RPMI8226 (cell line): ENCODE data around the gene CRHR1.
"Not testable (repeated sequence)": the region's sequence is repeated elsewhere in the genome, so short reads cannot be mapped to it uniquely, and the experiment has no call there.

Experiments
- DNase-seq: peaks from one replicate; pipeline ENCODE4 v3.0.0-alpha.2; 2015

The CRHR1 gene

GRCh38 chr17:45784293-45784740 is at the start of gene CRHR1:
CRHR1 (plus strand) TSS chr17:45784320; CDS start chr17:45784545, 225 bp downstream.
- no peak for DNase-seq

GRCh38 chr17:45734598-45734997 is 49.5 kb upstream of the CRHR1 start:
- DNase-seq = no peak

GRCh38 chr17:45735488-45735887 is 48.6 kb upstream of the CRHR1 start:
- no peak for DNase-seq

- DNase-seq = no peak
Measured at GRCh38 chr17:45739786-45740185, 44.3 kb upstream of the CRHR1 start.

GRCh38 chr17:45740553-45741330 is 43.4 kb upstream of the CRHR1 start:
- DNase-seq = peak; percentile 44

GRCh38 chr17:45742251-45742650 is 41.9 kb upstream of the CRHR1 start:
- no peak for DNase-seq

GRCh38 chr17:45743626-45744326 is 40.3 kb upstream of the CRHR1 start:
- DNase-seq = no peak

- not testable (repeated sequence) for DNase-seq
Measured at GRCh38 chr17:45744826-45745225, 39.3 kb upstream of the CRHR1 start.

GRCh38 chr17:45745601-45746494 is 38.3 kb upstream of the CRHR1 start:
- DNase-seq = no peak

GRCh38 chr17:45747911-45748310 is 36.2 kb upstream of the CRHR1 start:
- DNase-seq = no peak

- DNase-seq = no peak
Measured at GRCh38 chr17:45748731-45749310, 35.3 kb upstream of the CRHR1 start.

GRCh38 chr17:45749831-45750335 is 34.2 kb upstream of the CRHR1 start:
- no peak for DNase-seq

- no peak for DNase-seq
Measured at GRCh38 chr17:45750779-45751440, 33.2 kb upstream of the CRHR1 start.

GRCh38 chr17:45751466-45751865 is 32.7 kb upstream of the CRHR1 start:
- DNase-seq = no peak

GRCh38 chr17:45752246-45752645 is 31.9 kb upstream of the CRHR1 start:
- DNase-seq = no peak

GRCh38 chr17:45753645-45754225 is 30.4 kb upstream of the CRHR1 start:
- no peak for DNase-seq

- DNase-seq = no peak
Measured at GRCh38 chr17:45755050-45755449, 29.1 kb upstream of the CRHR1 start.

GRCh38 chr17:45756266-45756991 is 27.7 kb upstream of the CRHR1 start:
- DNase-seq = no peak

- no peak for DNase-seq
Measured at GRCh38 chr17:45757431-45758218, 26.5 kb upstream of the CRHR1 start.

- no peak for DNase-seq
Measured at GRCh38 chr17:45758544-45758943, 25.6 kb upstream of the CRHR1 start.
